IPS-18a (cell line): Measurements from ENCODE around the gene GABRA6.
"Not testable (repeated sequence)": the region's sequence is repeated elsewhere in the genome, so short reads cannot be mapped to it uniquely, and the experiment has no call there.

ENCODE experiments used
- H3K27ac ChIP-seq: one replicate; pipeline ENCODE4 v1.5.1; 2013; ENCODE audit warnings: low read length
- H3K27me3 ChIP-seq: one replicate; pipeline ENCODE4 v1.6.1; 2013; ENCODE audit warnings: mild to moderate bottlenecking, low read length; ENCODE audit not compliant: control insufficient read depth, insufficient read depth
- H3K36me3 ChIP-seq: one replicate; pipeline ENCODE4 v1.6.1; 2013; ENCODE audit warnings: low read depth, low read length; ENCODE audit not compliant: control insufficient read depth
- H3K4me1 ChIP-seq: one replicate; pipeline ENCODE4 v1.6.1; 2013; ENCODE audit warnings: low read depth, low read length; ENCODE audit not compliant: control insufficient read depth
- H3K4me3 ChIP-seq: one replicate; pipeline ENCODE4 v1.5.1; 2013; ENCODE audit warnings: low read length
- H3K9ac ChIP-seq: one replicate; pipeline ENCODE4 v1.6.1; 2013; ENCODE audit warnings: mild to moderate bottlenecking, low read length, moderate library complexity
- H3K9me3 ChIP-seq: one replicate; pipeline ENCODE4 v1.6.1; 2013; ENCODE audit warnings: low read depth, low read length; ENCODE audit not compliant: control insufficient read depth

The GABRA6 gene

DNA sequence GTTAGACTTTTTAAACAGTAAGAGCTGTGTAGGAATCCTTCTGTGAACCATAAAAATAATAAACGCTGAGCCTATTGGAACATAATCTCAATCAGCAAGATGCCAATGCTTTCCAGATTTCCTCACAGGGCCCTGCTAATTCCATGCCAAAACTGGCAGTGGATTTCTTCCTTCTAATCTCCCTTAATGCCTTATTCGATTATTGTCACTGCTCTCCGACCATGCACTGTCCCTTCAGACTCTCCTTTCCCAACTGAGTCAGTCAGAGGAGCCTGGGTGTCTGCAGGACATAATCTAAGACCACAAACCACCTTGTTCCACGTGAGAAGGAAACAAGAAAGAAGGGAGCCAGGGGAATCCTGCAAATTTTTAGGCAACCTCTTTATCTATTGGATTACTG is at the start of gene GABRA6:
GABRA6 (plus strand) TSS at position 261 of the 400 bp plus-strand sequence. CDS start 269 bp downstream, outside the sequence.
- H3K4me3 ChIP-seq, result no peak within 1 kb of the TSS
- H3K4me1 ChIP-seq, result no peaks in the 10 kb centered on the region
- no peaks in the 10 kb centered on the region for H3K27me3 ChIP-seq
- H3K36me3 ChIP-seq, result no peaks in the 10 kb centered on the region
- no peak within 1 kb of the TSS for H3K27ac ChIP-seq
- no peak within 1 kb of the TSS for H3K9ac ChIP-seq
- H3K9me3 ChIP-seq, result no peaks in the 10 kb centered on the region

DNA sequence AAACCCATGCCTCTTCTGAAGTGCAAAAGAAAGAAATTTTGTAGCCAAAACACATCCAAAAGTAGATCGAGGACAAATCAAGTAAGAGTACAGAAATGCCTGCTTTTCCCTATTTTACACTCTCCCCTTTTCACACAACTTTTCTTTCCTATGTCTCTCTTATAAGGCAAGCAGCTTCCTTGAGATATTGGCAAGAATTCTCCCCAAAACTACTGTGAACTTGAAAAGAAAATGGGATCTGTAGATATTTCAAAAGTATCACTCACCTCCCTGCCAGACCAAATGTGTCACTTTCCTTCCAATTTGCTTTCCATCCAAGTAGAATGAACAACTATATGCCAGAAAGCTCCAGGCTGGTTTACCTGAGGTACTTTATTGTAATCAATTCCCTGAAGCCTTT is 47.9 kb upstream of the GABRA6 start:
- Histone ChIP-seq H3K4me3 (no peak overlapping the region), H3K36me3 (no peaks in the 10 kb centered on the region), H3K9me3 (no peaks in the 10 kb centered on the region), H3K4me1 (no peaks in the 10 kb centered on the region), H3K9ac (no peak overlapping the region), H3K27ac (no peak overlapping the region), H3K27me3 (no peaks in the 10 kb centered on the region)

DNA sequence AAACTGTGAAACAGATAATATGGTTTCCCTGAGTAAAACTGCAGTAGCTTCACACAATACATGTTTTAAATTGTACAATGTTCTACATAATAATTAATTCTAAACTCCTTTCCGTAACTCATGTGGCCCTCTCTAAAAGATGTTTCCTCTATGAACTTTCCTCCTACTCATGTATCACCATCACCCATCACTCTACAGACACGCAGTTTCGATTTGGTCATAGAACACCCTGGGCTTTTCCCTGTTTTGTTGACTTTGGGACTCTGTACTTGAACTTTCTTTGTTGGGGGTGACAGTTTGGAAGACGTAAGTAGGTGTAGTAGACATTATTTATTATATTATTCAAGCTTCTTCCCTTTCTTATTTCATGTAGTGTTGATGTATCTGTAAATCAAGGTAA is 44.1 kb upstream of the GABRA6 start:
- Histone ChIP-seq H3K9ac (no peak overlapping the region), H3K4me3 (no peak overlapping the region), H3K4me1 (no peaks in the 10 kb centered on the region), H3K36me3 (no peaks in the 10 kb centered on the region), H3K9me3 (no peaks in the 10 kb centered on the region), H3K27me3 (no peaks in the 10 kb centered on the region), H3K27ac (no peak overlapping the region)

DNA sequence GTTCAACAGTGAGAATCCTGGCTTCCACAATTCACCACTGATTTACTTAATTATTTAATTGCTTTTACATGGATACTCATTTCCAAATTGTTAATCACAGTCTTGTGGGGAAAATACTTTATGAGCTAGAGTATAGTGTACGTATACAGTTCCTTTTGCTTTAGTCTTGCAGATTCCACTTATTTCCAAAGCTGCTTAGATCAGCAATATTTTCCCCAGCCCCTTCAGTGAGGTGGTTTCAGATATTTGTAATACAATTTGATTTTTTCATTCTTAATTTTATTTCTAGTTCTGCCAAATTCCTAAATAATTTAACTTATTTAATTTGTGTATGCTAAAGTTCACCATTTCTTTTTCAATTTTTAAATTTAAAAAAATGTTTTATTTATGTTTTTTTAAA is 40.3 kb upstream of the GABRA6 start:
- no peaks in the 10 kb centered on the region for H3K9me3 ChIP-seq
- H3K27me3 ChIP-seq, result no peaks in the 10 kb centered on the region
- no peak overlapping the region for H3K4me3 ChIP-seq
- no peak overlapping the region for H3K9ac ChIP-seq
- peaks cover 2% of the 10 kb centered on the region for H3K4me1 ChIP-seq
- H3K27ac ChIP-seq, result no peak overlapping the region
- no peaks in the 10 kb centered on the region for H3K36me3 ChIP-seq

DNA sequence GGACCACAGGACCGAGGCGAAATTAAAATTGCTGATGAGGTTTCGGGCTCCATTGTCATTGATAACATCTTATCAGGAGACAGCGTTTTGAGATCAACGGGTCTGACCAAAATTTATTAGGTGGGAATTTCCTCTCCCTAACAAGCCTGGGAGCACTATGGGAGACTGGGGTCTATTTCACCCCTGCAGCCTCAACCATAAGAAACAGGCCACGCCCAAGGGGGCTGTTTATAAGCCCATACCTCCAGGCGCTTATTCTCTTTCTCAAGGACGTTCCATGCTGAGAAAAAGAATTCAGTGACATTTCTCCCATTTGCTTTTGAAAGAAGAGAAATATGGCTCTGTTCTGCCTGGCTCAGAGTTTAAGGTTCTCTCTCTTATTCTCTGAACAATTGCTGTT is 33.6 kb upstream of the GABRA6 start:
- H3K9me3 ChIP-seq, result peaks cover 11% of the 10 kb centered on the region
- not testable (repeated sequence) for H3K36me3 ChIP-seq, H3K9ac ChIP-seq, H3K4me3 ChIP-seq, H3K27me3 ChIP-seq, H3K27ac ChIP-seq
- peaks cover 12% of the 10 kb centered on the region for H3K4me1 ChIP-seq

DNA sequence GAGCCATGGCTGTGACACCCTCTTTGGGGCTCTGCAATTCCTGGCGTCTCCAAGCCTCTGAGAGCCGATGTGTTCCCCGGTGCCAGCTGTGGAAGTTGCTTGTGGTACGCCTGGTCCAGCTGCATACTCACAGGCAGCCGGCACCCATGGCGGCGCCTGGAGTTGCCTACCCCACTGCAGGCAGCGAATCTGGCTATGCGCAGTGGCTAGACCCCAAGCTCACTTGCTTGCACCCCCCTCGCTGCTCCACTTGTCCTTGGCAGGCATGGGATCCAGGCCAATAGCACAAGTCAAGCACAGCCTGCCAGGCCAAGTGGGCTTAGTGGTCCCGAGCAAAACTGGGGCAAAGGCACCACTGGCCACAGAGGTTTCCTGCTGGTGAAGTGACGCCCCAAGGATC is 24.7 kb upstream of the GABRA6 start:
- no peaks in the 10 kb centered on the region for H3K4me1 ChIP-seq
- H3K27me3 ChIP-seq, result no peaks in the 10 kb centered on the region
- no peaks in the 10 kb centered on the region for H3K36me3 ChIP-seq
- H3K9ac ChIP-seq, result no peak overlapping the region
- H3K4me3 ChIP-seq, result no peak overlapping the region
- H3K27ac ChIP-seq, result no peak overlapping the region
- no peaks in the 10 kb centered on the region for H3K9me3 ChIP-seq

DNA sequence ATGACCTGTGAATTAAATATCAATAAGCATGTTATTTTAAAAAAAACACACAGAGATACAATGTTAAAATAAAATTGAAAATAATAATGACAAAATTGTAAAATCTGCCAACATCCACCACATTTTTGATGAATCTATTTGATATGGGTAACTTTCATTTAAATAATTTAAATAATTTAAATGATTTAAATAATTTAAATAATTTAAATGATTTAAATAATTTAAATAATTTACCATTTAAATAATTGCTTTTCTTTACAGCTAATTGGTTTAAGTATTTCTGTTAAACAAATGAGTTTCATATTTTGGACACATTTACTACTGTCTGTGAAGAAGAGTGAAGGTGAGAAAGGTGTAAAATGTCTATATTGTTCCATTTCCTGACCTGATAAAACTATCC is 22.1 kb upstream of the GABRA6 start:
- H3K4me3 ChIP-seq, result no peak overlapping the region
- H3K36me3 ChIP-seq, result no peaks in the 10 kb centered on the region
- H3K27me3 ChIP-seq, result no peaks in the 10 kb centered on the region
- no peaks in the 10 kb centered on the region for H3K4me1 ChIP-seq
- no peak overlapping the region for H3K9ac ChIP-seq
- no peak overlapping the region for H3K27ac ChIP-seq
- H3K9me3 ChIP-seq, result no peaks in the 10 kb centered on the region

DNA sequence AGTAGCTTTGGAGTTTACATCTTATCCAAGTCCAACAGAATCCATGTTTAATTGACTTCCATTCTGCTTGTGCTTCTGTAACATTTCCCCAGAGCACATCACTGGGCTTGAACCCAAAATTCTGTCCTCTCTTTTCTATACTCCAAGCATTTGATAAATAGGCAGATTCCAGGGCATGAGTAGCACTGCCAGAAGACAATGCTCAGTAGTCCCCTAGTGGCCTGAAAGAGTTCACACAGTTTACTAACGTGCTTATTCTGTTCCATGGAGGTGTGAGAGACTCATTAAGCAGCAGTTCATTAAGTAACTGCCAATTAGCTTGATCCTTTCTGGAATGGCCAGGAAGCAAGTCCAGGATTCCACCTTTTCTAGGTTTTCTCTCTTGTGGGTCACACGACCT is 9.4 kb upstream of the GABRA6 start:
- H3K36me3 ChIP-seq, result no peaks in the 10 kb centered on the region
- H3K27me3 ChIP-seq, result no peaks in the 10 kb centered on the region
- H3K9me3 ChIP-seq, result no peaks in the 10 kb centered on the region
- no peak overlapping the region for H3K4me3 ChIP-seq
- no peak overlapping the region for H3K9ac ChIP-seq
- H3K4me1 ChIP-seq, result no peaks in the 10 kb centered on the region
- no peak overlapping the region for H3K27ac ChIP-seq

DNA sequence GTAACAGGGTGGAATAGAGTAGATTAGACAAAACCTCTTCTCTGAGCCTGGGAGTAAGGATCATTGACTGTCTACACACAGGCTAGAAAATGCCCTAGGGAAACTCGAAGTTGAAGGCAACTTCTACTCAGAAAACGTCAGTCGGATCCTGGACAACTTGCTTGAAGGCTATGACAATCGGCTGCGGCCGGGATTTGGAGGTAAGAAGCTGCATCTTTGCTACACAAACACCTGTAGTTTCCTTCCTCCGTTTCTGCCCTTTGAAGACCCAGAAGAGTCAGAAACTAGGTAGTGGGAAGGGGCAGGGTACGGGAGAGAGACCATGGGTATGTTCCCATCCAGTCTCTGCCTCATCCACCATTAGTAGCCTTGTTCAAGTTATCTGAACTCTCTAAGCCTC is 628 bp downstream of the GABRA6 start:
- H3K27me3 ChIP-seq, result no peaks in the 10 kb centered on the region
- H3K36me3 ChIP-seq, result no peaks in the 10 kb centered on the region
- H3K4me1 ChIP-seq, result no peaks in the 10 kb centered on the region
- no peaks in the 10 kb centered on the region for H3K9me3 ChIP-seq
- no peak overlapping the region for H3K27ac ChIP-seq
- H3K9ac ChIP-seq, result no peak overlapping the region
- H3K4me3 ChIP-seq, result no peak overlapping the region

DNA sequence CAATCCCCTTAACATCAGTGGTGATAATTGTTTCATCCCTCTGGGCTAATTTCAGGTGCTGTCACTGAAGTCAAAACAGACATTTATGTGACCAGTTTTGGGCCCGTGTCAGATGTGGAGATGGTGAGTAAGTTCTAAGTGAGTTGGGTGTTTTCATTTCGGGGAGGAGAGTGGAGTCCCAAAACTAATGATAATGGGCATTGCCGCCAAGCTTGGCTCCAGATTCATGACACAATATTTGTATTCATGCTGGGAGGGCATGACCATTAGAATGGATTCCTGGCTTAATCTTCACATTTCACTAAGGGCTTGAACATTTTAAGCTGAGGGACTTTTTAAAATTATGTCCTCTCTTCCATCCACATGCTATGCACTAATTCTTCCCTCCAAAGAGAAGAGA is 1.4 kb downstream of the GABRA6 start:
- Histone ChIP-seq H3K9me3 (no peaks in the 10 kb centered on the region), H3K9ac (no peak overlapping the region), H3K36me3 (no peaks in the 10 kb centered on the region), H3K27me3 (no peaks in the 10 kb centered on the region), H3K4me3 (no peak overlapping the region), H3K27ac (no peak overlapping the region), H3K4me1 (no peaks in the 10 kb centered on the region)

DNA sequence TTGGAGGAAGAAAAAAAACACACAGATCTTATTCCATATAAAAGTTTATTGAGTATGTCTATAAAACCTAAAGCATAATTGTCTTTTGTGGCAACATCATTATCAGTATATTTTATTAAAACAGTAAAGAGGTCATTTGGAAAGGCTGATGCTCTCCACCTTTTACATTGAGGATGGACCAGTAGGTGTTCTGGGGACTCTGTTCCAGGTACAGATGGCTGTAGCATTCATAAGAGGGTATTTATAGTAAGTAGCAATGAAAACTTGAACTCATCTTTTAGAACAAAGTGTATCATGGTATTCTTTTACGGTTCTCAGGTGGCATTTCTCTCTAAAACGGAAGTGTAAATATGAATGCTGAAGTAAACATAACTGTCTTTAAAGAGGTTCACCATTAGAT is 1.8 kb downstream of the GABRA6 start:
- no peak overlapping the region for H3K27ac ChIP-seq
- no peaks in the 10 kb centered on the region for H3K27me3 ChIP-seq
- H3K4me3 ChIP-seq, result no peak overlapping the region
- H3K36me3 ChIP-seq, result no peaks in the 10 kb centered on the region
- no peak overlapping the region for H3K9ac ChIP-seq
- no peaks in the 10 kb centered on the region for H3K4me1 ChIP-seq
- no peaks in the 10 kb centered on the region for H3K9me3 ChIP-seq

DNA sequence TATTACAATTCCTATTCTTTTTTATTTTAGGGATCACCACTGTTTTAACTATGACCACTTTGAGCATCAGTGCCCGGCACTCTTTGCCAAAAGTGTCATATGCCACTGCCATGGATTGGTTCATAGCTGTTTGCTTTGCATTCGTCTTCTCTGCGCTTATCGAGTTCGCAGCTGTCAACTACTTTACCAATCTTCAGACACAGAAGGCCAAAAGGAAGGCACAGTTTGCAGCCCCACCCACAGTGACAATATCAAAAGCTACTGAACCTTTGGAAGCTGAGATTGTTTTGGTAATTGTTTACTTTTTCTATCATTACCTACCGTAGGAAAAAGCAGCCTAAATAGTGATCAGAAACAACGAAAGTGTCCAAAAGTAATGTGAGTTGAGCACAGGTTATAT is 6.4 kb downstream of the GABRA6 start:
- Histone ChIP-seq H3K4me1 (peaks cover 3% of the 10 kb centered on the region), H3K4me3 (no peak overlapping the region), H3K9ac (no peak overlapping the region), H3K27me3 (no peaks in the 10 kb centered on the region), H3K27ac (no peak overlapping the region), H3K36me3 (no peaks in the 10 kb centered on the region), H3K9me3 (no peaks in the 10 kb centered on the region)
